Occipital lobe (tissue), 2 donors: ENCODE results near the gene ECE1. TPM values are rescaled to one million over a fixed set of nuclear protein-coding genes. Genes with fewer than 3 reads are reported as not detected.
"Not testable (repeated sequence)": the region's sequence is repeated elsewhere in the genome, so short reads cannot be mapped to it uniquely, and the experiment has no call there.

Source experiments
- DNase-seq: peaks from one replicate; lab custom pipeline; 2025; lab: John Stamatoyannopoulos, UW
- total RNA-seq: library from RNA; depleted of rRNA; stranded (reverse); fragments of >200 nt; gene quantifications from one replicate; pipeline ENCODE4 v1.2.3, GENCODE V29; 2014

Gene ECE1
- total RNA-seq, 1 donor from 2014 or later = 9.5 TPM

GRCh38 chr1:21188235-21188634 lies 102.0 kb downstream of the ECE1 start:
- no peak for DNase-seq

GRCh38 chr1:21185221-21185731 lies 105.0 kb downstream of the ECE1 start:
- no peak for DNase-seq

GRCh38 chr1:21184276-21184675 lies 106.0 kb downstream of the ECE1 start:
- DNase-seq = no peak

- no peak for DNase-seq
These were observed 108.0 kb downstream of the ECE1 start for GRCh38 chr1:21182181-21182731.

DNA sequence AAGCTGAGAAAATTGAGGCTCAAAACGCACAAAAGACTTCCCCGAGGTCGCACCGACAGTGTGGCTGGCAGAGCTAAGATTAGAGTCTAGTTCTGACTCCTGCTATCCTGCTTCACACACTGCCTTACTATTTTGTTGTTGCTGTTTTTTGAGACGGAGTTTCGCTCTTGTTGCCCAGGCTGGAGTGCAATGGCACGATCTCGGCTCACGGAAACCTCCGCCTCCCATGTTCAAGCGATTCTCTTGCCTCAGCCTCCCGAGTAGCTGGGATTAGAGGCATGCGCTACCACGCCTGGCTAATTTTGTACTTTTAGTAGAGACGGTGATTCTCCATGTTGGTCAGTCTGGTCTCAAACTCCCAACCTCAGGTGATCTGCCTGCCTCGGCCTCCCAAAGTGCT lies 112.0 kb downstream of the ECE1 start:
- DNase-seq = not testable (repeated sequence)

- DNase-seq = peak; percentile 98
These were observed 113.4 kb downstream of the ECE1 start, which contains the start of gene EIF4G3 for GRCh38 chr1:21176586-21177555. Gene EIF4G3 (minus strand): TSS chr1:21176897. CDS start chr1:21002742, 174,155 bp downstream.

GRCh38 chr1:21175670-21176581 lies 114.3 kb downstream of the ECE1 start:
- DNase-seq = no peak

GRCh38 chr1:21175324-21175669 lies 115.0 kb downstream of the ECE1 start:
- no peak for DNase-seq

- no peak for DNase-seq
These were observed 115.5 kb downstream of the ECE1 start for GRCh38 chr1:21174654-21175323.

- no peak for DNase-seq
These were observed 116.0 kb downstream of the ECE1 start for GRCh38 chr1:21174230-21174629.

GRCh38 chr1:21173096-21173495 lies 117.2 kb downstream of the ECE1 start:
- not testable (repeated sequence) for DNase-seq

DNA sequence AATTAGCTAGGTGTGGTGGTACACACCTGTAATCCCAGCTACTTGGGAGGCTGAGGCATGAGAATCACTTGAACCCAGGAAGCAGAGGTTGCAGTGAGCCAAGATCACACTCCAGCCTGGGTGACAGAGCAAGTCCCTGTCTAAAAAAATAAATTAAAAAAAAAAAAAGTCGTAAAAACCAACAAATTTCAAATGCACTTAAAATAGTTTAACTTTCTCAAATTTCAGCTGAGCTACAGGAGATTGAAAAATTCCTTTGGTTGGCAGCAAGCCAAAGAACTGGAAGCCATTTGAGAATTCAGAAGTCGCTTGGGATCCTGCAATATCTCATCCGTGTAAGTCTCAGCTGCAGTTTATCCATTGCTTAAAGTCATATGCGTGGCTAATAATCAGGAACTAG lies 119.4 kb downstream of the ECE1 start:
- DNase-seq = not testable (repeated sequence)

- DNase-seq = no peak
These were observed 121.8 kb downstream of the ECE1 start for GRCh38 chr1:21168444-21168843.

Other genes starting within 250 kb of the ECE1 start
- gene EIF4G3, start 113.6 kb downstream of the ECE1 start, total RNA-seq = 47.4 TPM
- 9.5 TPM for gene NBPF3, start 149.7 kb upstream of the ECE1 start, total RNA-seq
- gene ALPL, start 219.0 kb upstream of the ECE1 start, total RNA-seq = 1.4 TPM